ENCODE measurements around the gene KDM2A.
"Not testable (repeated sequence)": the region's sequence is repeated elsewhere in the genome, so short reads cannot be mapped to it uniquely, and the experiment has no call there.

KDM2A gene

DNA sequence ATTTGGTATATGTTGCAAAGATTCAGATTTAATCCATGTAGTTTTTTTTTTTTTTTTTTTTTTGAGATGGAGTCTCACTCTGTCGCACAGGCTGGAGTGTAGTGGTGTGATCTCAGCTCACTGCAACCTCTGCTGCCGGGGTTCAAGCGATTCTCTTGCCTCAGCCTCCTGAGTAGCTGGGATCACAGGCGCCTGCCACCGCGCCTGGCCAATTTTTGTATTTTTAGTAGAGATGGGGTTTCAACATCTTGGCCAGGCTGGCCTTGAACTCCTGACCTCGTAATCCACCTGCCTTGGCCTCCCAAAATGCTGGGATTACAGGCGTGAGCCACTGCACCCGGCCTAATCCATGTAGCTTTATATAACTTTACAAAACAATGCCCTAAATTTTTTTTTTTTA lies 49.8 kb downstream of the KDM2A start:
- DNase-seq (ENCODE audit: low read depth), result not testable (repeated sequence)

DNA sequence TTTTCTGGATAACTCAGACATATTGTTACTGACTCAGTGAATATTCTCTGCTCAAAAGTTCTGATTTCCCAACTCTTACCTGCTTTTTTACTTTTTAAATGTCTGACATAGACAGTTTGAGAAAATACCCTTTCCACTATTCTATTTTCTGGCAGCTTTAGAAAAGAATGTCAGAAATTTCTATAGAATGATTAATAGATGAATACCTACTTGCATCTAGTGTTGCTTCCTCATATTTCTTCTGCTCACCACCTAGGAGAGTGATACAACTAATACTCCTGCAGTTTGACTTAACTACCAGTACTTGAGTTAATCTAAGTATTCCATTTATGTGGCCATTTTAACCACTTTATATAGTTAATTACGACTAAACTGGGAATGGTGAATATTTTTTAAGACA lies 55.2 kb downstream of the KDM2A start:
- DNase-seq (ENCODE audit: low read depth), result no peak

DNA sequence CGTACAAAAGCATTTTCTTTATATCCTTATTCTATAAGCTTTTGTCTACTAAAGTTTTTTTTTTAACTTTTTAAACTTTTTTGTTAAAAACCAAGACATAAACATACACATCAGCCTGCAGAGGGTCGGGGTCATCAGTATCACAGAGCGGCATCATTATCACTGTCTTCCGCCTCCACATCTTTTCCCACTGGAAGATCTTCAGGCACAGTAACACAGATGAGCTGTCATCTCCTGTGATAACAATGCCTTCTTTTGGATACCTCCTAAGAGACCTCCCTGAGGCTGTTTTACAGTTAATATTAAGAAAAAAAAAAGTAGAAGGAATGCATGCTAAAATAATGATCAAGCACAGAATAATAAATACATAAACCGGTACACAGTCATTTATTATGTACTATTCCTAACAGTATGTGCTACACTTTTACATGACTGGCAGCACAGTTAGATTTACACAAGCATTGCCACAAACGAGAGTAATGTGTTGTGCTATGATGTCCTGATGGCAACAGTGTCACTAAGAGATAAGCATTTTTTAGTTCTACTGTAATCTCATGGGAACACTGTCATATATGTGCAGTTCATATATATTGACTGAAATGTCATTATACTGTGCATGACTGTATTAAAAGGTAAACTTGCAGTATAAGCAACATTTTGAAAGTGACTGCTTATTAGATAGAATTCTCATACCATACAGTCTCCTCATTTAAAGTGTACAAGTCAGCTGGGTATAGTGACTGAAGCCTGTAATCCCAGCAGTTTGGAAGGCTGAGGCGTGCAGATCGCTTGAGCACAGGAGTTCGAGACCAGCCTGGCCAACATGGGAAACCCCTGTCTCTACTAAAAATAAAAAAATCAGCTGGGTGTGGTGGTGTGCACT lies 58.6 kb downstream of the KDM2A start:
- no peak for DNase-seq (ENCODE audit: low read depth)

DNA sequence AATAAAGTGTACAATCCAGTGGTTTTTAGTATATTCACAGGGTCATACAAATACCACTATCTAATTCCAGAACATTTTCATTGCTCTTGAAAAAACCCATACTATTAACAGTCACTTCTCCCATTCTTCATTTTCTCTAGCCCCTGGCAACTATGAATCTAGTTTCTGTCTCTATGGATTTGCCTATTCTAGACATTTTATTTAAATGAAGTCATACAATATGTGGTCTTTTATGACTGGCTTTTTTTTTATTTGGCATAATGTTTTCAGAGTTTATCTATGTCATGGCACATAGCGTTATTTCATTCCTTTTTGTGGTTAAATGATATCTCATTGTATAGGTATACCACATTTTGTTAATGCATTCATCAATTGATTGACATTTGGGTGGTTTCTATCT lies 59.4 kb downstream of the KDM2A start:
- peak; percentile 54 for DNase-seq (ENCODE audit: low read depth)

DNA sequence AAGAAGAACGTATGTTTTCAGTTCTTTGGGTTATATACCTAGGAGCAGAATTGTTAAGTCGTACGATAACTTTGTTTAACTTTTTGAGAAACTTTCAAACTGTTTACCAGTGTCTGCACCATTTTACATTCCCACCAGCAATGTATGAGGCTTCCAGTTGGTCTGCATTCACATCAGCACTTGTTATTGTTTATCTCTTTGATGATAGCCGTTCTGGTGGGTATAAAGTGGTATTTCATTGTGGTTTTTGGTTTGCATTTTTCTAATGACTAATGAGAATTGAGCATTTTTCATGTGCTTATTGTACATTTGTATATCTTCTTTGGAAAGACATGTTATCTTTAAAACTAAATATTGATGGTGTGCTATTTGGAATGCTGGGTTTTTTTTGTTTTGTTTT lies 59.8 kb downstream of the KDM2A start:
- peak; percentile 62 for DNase-seq (ENCODE audit: low read depth)

DNA sequence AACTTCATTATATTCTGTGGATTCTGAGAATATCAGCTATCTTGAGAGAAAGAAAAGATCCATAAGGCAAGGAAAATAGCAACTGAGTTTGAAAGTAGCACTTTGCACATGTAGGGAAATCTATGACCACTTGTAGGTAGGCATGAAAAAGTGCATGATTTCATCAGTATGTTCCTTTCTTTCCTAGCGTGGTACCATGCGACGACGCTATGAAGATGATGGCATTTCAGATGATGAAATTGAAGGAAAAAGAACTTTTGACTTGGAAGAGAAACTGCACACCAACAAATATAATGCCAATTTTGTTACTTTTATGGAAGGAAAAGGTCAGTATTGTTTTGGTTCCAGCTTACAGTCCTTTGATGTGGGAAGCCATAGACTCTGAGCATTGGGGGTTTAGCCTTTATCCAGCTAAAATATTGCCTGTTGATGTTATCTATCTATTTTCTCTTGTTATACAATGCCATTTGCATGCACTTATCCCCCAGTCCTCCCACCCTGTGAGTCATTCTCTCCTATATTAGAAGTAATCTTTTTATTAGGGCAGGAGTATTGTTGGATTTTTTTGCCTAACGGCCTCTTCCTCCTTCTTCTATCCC lies 60.9 kb downstream of the KDM2A start:
- DNase-seq (ENCODE audit: low read depth), result peak; percentile 31

DNA sequence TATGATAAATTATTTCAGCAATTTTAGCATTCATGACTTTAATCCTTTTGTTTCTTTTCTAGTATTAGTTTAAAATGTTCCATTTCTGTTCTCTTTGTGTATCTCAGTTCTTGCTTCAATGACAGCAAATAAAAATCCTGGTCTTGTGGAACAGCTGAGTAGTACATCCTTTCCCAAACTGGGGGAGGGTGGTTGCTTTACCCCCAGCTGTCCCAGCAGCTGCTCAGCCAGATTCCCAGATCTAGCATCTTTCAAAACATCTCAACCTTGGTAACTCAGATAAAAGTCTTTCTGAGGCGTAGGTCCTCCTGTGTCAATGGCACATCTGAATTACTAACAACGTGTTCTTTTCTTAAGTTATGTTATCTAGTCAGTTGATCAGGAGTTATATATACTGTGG lies 75.0 kb downstream of the KDM2A start:
- DNase-seq (ENCODE audit: low read depth), result no peak

DNA sequence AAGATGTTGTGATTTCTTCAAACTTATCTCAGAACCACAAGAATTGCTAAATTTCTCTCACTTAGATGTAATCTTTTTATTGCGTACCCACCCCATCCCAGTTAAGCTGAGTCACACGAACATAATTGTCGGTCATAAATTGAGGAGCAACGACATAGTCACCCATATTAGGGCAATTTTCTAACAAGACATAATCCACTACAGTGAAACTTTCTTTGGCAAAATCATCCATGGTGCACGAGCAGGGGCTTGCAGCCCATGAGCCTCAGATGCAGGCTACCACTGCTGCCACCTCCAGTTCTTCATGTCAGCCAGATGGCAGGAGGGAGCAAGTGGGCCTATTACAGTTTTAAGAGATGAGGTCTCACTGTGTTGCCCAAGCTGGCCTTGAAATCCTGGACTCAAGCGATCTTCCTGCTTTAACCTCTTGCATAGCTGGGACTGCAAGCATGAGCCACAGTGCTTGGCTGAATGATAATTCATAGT lies 77.0 kb downstream of the KDM2A start:
- DNase-seq (ENCODE audit: low read depth), result peak; percentile 96

DNA sequence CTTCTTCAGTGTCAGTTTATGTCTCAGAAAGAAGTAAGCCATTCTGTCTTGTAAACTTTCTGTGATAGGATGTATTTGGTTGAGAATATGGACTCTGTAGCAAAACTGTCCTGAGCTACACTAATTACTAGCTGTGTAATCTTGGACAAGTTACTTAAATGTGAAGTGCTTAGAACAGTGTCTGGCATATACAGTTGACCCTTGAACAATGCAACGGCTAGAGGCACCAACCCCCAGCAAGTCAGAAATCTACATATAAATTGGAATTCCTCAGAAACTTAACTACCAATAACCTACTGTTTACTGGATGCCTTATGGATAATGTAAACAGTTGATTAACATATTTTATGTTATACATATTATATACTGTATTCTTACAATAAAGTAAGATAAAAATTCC lies 78.5 kb downstream of the KDM2A start:
- no peak for DNase-seq (ENCODE audit: low read depth)

DNA sequence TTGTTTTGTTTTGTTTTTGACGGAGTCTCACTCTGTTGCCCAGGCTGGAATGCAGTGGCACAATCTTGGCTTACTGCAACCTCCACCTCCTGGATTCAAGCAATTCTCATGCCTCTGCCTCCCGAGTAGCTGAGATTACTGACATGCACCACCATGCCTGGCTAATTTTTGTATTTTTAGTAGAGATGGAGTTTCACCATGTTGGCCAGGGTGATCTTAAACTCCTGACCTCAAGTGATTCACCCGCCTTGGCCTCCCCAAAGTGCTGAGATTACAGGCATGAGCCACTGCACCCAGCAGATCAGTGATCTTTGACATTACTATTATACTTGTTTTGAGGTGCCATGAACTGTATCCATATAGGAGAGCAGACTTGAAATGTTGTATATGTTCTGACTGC lies 79.7 kb downstream of the KDM2A start:
- peak; percentile 44 for DNase-seq (ENCODE audit: low read depth)

DNA sequence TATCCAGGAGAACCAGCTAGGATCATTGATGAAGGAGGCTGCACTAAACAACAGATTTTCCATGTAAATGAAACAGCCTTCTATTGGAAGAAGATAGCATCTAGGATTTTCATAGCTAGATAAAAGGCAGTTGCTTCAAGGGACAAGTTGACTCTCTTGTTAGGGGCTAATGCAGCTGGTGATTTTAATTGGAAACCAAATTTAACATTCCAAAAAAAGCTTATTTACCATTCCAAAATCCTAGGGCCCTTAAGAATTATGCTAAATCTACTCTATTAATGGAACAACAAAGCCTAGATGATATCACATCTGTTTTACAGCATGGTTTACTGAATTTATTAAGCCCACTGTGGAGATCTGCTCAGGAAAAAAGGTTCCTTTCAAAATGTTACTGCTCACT lies 80.7 kb downstream of the KDM2A start:
- DNase-seq (ENCODE audit: low read depth), result no peak

DNA sequence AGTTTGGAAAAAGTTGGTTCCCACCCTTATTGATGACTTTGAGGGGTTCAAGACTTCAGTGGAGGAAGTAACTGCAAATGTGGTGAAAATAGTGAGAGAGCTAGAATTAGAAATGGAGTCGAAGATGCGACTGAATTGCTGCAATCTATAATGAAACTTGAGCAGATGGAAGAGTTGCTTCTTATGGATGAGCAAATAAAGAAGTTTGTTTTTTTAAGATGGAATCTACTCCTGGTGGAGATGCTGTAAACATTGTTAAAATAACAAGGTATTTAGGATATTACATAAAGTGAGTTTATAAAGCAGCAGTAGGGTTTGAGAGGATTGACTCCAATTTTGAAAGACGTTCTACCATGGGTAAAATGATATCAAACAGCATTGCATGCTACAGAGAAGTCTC lies 83.0 kb downstream of the KDM2A start:
- DNase-seq (ENCODE audit: low read depth), result peak; percentile 10

DNA sequence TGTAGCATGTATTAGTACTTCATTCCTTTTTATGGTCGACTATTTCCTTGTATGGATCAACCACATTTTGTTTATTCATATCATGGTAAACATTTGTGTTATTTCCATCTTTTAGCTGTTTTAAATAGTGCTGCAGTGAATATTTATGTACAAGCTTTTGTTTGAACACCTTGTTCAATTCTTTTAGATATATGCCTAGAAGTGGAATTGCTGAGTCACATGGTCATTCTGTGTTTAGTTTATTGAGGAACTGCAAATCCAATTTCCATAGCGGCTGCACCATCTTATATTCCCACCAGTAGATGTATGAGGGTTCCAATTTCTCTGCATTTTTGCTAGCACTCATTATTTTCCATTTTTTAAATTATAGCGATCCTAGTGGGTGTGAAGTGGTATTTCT lies 85.8 kb downstream of the KDM2A start:
- DNase-seq (ENCODE audit: low read depth), result no peak

DNA sequence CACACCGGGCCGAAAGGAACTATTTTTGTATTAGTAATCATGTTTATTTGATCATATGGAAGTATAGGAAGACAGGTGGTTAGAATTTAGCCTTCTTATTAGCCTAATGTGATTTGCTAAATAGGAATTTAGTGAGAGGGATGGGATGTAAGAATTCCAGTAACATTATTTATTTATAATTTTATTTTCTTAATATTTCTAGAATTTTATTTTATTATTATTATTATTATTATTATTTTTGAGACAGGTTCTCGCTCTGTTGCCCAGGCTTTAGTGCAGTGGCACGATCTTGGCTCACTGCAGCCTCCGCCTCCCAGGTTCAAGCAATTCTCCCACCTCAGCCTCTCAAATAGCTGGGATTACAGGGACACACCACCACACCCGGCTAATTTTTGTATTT lies 90.2 kb downstream of the KDM2A start:
- DNase-seq (ENCODE audit: low read depth), result not testable (repeated sequence)

DNA sequence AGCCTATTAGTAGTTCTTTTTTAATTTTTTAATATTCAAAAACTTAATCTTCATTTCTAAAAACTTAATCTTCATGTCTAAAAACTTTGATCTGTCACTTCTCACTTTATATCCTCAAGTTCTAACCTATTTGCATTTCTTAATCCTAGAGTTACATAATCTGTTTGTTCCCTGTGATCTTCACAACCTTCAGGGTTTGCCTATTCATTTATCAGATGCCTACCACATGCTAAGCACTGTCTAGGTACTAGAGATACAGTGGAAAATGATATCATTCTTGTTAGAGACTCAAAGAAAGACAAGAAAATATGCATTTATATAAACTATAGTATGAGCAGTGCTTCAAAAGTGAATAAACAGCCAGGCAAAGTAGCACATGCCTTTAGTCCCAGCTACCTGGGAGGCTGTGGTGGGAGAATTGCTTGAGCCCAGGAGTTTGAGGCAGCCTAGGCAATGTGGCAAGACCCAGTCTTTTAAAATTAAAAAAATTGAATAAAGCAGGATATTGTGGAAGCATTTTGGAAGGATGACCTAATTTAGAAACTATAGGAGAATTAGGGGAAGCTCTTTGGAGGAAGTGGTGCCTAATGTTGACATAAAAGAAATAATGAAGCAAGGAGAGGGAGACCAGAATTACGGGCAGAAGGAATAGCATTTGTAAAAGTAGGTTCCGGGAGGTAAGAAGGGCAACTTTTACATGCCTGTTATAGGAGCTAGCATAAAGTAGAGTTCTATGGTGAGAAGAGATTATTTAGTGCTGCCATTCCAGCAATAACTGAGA lies 92.8 kb downstream of the KDM2A start:
- DNase-seq (ENCODE audit: low read depth), result no peak

DNA sequence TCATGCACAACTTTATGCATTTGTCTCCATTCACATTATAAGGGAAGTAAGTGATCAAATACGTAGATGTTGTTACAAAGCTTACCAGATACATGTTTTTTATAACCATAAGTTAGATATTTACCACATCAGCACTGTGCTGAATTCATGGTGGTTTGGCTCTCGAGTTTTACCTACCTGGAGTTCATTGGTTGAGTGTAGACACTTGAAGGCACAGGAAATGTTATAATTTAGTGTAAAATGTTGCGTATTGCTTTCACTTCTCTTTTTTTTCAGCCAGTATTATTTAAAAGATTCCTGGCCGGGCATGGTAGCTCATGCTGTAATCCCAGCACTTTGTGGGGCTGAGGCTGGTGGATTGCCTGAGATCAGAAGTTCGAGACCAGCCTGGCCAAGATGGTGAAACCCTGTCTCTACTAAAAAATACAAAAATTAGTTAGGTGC lies 94.1 kb downstream of the KDM2A start:
- DNase-seq (ENCODE audit: low read depth), result no peak

DNA sequence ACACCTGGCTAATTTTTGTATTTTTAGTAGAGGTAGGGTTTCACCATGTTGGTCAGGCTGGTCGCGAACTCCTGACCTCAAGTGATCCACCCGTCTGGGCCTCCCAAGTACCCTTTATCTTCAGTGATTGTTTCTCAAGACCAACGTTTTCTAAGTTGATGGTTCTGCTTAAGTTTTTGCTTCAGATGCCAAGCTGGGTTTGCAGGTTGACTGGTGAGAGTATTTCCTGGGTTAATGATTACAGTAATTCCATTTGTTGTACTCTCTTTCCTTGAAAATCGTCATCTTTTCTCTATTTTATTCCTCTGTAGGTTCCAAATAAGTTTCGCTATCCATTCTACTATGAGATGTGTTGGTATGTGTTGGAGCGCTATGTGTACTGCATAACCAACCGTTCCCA lies 108.7 kb downstream of the KDM2A start:
- no peak for DNase-seq (ENCODE audit: low read depth)

DNA sequence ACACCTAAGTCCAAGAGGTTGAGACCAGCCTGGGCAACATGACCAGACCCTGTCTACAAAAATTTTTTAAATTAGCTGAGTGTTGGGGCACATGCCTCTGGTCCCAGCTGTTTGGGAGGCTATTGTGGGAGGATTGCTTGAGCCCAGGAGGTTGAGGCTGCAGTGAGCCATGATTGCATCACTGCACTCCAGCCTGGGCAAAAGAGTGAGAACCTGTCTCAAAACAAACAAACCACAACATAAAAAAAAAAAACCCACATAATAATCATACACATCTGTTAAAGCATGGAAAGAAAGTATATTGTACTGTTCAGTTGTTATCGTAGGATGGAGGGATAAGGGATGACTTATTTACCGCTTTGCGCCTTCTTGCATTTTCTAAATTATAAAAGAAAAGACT lies 111.3 kb downstream of the KDM2A start:
- DNase-seq (ENCODE audit: low read depth), result peak; percentile 11

DNA sequence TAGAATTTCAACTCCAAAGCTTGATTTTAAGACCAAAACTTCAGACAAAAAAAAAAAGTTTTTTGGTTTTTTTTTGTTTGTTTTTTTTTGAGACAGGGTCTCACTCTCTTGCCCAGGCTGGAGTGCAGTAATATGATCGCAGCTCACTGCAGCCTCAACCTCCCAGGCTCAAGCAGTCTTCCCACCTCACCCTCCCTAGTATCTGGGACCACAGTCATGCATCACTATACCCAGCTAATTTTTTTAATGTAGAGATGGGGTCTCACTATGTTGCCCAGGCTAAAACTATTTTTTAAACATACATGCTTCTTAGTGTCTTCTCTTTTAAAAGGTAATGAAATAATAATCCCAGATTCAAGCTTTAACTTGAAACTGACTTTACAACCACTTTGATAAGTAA lies 111.8 kb downstream of the KDM2A start:
- no peak for DNase-seq (ENCODE audit: low read depth)

DNA sequence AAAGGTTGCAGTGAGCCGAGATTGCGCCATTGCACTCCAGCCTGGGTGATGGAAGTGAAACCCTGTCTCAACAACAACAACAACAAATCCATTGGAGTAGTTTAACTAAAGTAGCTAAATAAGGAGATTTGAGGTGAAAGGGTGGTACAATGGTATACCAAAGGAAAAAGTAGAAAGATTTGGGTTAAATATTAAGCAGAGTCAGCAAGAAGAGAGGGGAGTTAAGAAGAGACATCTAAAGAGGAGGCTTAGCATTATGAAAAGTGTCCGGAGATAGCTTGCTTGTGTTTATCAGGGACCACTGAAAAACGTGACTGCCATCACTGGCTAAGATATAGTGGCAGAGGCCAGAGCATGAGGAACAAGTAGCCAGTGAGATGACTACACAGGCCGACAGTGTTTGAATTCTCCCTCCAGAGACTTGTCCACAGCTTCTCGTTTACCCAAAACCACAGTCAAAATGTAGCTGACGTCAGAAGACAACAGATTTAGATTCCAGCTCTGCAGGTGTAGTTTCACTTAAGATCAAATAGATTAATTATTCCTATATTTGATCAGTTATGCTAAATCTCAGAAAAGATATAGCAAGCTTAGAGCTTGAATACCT lies 114.6 kb downstream of the KDM2A start:
- no peak for DNase-seq (ENCODE audit: low read depth)

DNA sequence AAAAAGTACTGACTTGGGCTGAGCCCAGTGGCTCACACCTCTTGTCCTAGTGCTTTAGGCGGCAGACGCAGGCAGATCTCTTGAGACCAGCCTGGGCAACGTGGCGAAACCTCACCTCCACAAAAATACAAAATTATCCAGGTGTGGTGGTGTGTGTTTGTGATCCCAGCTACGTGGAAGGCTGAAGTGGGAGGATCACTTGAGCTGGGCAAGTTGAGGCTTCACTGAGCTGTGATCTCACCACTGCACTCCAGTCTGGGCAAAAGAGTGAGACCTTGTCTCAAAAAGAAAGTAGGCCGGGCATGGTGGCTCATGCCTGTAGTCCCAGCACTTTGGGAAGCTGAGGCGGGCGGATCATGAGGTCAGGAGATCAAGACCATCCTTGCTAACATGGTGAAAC lies 115.5 kb downstream of the KDM2A start:
- DNase-seq (ENCODE audit: low read depth), result not testable (repeated sequence)

DNA sequence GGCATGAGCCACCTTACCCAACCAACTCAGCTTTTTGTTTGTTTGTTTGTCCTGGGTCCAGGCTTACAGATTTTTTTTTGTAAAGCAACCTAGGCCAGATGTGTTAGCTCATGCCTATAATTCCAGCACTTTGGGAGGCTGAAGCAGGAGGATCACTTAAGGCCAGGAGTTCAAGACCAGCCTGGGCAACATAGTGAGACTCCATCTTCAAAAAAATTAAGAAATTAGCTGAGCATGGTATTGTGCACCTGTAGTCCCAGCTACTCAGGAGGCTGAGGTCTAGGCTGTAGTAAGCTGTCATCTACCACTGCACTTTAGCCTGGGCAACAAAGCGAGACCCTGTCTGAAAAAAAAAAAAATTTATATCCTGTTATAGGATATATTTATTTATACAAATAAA lies 118.5 kb downstream of the KDM2A start:
- no peak for DNase-seq (ENCODE audit: low read depth)
